GM19372 (cell line): ENCODE data around the gene CD58.

Experiments
- ATAC-seq: cut with Tn5 transposase; IDR thresholded peaks from one replicate; pipeline ENCODE4 v1.9.1; 2021; ENCODE audit warnings: mild to moderate bottlenecking, low read depth, moderate library complexity; ENCODE audit not compliant: unreplicated experiment

CD58 gene

DNA sequence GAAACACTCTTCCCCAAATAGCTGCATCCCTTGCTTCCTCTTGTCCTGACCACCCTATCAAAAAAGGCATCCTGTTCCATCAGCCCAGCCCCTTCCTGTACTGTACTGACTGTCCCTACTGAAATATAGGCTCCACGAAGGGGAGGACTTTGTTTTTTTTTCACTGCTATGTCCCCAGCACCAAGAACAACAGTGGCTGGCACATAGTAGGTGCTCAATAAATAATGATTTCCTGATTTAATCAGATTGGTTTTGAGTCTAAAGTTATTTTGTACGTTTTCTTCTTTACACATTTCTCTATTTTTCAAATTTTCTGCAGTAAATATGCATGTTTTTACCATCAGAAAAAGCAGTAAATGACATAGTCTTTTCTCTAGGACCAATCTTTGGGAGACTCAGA, 73.9 kb downstream of the CD58 start:
- no peak for ATAC-seq

DNA sequence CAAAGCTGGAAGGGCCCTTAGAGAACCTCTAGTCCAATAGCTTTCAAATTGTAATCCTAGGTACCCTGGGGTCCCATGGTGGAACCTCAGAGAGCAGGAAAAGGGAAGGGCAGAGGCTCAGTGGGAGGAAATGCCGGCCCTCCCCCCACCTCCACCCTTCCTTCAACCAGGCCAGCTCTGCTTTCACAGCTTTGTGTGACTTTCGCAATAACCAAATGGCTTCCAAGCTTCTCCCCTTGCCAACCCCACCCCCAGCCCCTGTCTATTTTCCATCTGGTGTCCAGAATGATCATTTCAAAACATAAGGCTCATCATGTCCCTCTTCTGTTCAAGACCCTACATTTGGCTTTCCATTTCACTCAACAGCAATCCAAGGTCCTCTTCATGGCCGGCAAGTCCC, 74.4 kb downstream of the CD58 start:
- ATAC-seq = no peak

DNA sequence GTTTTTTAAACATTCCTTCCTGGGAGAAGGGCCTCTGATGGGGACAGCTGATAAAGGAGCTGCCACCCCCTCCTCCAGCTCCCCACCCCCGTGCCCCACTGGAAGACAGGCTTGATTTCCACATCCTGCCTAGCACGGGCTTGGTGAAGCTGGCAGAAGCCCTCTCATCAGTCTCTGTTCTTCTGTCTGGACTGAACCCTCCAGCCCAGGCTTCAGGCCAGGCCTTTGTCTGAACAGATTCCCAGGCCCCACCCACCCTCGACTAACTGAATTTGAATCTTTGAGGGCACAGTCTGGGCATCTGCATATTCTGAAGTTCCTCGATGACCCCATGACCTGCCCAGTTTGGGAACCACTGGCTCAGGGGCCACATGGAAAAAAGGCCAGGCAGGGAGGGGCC, 75.3 kb downstream of the CD58 start:
- ATAC-seq = no peak

DNA sequence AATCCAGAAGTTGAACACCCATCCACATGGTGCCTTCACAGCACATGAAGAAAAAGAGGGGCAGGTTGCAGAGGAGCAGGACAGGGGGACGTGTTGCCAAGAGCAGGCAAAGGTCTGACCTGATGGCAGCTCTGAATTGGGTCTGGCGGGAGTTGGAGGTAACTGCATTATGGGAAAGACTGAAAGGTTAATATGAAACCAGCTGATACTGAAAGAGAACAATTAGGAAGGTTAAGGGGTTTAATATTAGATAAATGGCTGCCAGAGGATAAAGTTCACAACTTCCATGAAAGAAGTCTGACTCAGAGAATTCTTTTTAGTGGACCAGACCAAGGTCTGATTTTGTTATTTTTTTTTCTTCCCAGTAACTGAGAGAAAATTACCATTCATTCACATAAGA, 76.1 kb downstream of the CD58 start:
- no peak for ATAC-seq

DNA sequence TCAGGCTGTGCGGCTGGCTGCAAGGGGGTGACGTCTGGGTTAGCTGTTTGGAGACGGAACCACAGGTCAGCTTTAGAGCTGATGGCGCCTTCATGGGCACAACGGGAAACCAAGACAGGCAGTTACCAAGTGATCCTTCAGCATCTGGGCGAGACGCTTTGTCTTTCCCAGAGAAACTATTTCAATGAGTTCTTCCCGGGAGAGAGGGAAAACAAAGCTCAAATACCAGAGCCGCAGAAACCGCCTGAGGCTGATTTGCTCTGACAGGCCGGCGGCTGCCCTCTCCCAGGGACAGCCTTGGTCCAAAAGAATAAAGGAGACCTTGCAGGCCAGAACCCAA, 76.5 kb downstream of the CD58 start:
- ATAC-seq = no peak

DNA sequence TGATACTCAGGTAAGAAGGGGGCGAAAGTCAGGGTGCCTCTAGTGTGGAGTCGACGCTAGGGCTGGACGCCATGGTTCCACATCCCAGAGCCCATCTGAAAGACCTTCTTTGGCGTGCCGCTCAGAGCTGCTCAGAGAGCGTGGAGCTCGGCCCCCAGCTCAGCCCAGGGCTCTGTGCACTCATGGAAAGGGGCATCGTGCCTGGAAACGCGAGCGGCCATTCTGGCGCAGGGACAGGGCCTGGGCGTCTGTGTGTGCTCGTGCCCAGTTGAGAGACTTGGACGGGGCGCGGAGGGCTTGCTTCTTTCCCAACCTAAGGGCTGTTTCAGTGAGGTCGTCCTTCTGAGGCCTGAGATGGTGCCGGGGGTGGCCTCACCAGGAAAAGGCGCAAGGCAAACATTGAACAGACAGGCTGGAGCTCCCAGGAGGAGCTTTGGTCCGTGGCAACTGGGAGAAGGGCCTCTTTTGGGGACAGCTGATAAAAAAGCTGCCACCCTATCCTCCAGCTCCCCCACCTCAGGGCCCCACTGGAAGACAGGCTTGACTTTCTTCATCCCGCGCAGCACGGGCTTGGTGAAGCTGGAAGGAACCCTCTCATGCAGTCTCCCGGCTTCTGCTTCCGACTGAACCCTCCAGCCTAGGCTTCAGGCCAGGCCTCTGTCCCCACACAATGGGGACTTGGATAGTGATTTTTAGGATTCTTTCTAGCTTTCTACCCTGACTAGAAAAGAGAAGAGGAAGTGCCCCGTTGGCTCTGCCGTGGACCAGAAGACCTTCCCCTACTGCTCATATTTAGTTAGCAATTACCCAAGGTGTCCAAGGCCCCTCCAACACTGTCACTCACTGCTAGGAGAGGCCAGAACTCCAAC, 77.1 kb downstream of the CD58 start:
- no peak for ATAC-seq

GRCh38 chr1:116493036-116493435, 77.8 kb downstream of the CD58 start:
- ATAC-seq = no peak

- ATAC-seq = no peak
Observed at GRCh38 chr1:116492358-116492811, 78.4 kb downstream of the CD58 start.

DNA sequence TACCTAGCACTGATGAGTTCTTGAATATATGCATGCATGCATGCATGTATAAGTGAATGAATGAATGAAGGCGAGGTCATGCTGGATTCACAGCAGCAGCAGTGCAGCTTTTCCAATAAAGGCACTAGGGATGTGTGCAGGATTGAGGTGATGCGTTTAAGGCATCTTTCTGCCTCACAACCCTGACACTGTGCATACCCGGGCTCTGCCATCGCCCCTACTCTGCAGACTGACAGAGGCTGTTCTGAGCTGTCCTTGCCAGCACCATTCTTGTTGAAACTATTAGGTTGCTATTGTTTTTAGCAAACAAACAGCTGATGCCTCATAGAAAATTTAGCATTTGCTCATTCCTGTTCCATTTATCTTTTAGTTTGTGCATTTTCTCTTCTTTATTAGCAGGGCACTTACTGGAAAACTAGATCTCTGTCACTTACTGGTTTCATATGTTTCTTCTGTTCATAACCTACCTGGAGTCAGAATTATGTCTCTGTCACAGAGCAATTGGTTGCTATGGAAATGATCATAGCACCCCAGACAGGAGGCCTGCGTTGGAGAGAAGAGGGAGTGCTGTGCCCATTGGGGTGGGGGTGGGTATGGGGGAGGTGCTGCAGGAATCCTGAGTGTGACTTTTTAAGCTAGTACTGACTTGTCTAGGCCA, 79.0 kb downstream of the CD58 start:
- ATAC-seq = no peak

DNA sequence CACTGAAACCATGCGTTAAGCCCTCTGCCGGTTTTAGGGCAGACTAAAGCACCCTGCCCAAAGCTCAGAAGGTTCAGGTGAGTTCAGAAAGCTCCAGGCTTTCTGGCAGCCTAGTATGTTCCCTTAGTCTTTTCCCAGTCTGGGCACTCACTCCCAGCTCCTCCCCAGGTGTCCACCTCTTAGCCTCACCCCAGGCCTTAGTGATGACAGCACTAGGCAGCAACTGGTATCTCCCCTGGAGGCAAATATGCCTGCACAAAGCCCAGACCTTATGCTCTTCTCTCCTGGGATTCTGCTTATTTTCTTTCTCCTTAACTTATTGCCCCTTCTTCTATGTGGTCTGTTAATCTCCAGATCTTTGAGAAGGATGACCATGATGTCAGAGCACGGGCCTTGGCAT, 80.2 kb downstream of the CD58 start:
- no peak for ATAC-seq

DNA sequence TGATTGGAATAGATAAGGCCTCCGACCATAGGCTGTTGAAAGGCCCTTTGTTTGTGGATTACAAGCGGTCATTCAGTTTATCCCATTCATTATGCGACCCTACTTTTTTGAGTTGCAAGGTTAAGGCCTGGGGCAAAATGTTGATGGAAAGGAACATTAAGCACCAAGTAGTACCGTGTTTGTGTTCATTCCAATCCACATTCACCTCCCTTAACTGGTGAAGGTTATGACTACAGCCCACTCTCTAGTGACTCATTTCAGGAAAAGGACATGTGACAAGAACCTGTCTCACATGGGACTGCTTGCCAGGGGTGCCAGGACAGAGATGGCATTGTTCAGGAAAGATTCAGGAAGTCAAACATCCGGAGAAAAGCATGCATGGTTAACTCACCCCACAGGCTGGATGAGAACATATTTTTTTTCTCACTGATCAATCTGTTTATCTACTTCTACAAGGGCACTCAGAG, 81.6 kb downstream of the CD58 start:
- ATAC-seq = no peak

- ATAC-seq = no peak
Observed at GRCh38 chr1:116488071-116488470, 82.8 kb downstream of the CD58 start.

DNA sequence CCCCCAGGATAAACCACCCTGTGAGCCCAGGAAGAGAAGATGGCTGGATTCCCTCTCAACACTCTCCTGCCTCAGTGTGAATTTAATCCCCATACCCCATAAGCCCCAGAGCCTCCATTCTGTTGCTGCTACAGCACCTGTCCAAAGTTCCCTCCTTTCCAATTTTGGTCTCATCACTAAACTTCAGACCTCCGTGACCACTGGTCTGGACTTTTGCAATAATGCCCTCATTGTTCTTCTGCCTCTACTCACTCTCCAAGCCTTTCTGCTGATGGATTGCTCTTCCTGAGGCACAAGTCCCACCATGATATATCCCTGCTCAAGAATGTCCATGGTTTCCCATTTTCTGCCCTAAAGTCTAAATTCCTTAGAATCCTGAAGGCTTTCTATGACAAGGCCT, 83.2 kb downstream of the CD58 start:
- ATAC-seq = no peak

GRCh38 chr1:116487031-116487430, 83.8 kb downstream of the CD58 start:
- ATAC-seq = no peak

GRCh38 chr1:116486424-116486823, 84.4 kb downstream of the CD58 start:
- no peak for ATAC-seq

DNA sequence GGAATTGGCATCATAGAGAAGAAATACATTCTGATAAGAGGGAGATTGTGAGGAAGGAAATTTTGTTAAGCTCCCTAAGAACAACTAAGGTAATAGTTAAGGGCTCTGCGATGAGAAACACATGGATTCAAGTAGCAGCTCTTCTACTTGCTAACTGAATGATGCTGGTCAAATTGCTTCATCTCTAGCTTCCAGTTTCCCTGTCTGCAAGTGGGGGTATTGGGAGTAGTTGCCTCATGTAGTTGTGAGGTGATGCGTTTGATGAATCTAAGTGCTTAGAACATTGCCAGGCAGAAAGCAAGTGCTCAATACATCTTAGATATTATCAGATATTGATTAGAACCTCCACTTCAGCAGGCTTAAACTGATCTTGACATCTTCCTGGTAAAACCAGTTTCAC, 84.8 kb downstream of the CD58 start:
- ATAC-seq = no peak

GRCh38 chr1:116485071-116485735, 85.6 kb downstream of the CD58 start:
- peak; percentile 86 for ATAC-seq

DNA sequence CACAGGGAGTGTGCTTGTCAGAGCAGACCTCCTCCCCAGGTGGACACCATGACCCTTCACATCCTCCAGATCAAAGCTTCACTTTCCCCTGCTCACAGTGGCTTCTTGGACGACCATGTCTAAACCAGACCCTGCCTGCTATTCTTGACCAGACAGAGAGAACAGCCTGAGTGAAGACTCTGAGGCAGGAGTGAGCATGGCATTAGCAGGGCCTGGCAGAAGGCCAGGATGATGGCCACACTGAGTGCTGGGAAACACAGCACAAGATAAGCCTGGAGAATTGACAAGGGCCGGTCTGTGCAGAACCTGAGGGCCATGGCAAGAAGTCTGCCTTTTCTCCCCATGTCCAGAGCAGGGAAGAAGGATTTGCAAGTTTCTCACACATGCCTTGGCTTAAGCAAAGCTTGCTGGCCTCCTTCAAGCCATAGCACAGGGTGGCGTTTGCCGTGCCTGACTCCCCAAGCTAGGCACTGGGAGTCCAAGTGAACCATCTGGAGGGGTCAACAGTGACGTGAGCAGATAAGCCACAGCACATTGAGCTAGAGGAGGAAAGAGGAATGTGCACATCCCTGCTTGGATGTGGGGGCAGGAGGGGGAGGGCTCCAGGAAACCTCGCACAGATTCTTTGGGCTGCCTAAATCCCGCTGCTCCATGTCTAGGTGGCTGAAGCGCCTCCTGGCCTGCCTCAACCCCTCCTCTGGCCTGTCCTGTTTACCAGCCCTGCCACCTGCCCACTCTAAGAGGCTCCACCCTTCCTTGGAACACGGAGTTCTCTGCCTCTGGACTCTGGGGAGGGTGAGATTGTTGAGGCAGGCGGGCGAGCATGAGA, 87.1 kb downstream of the CD58 start:
- ATAC-seq = no peak

DNA sequence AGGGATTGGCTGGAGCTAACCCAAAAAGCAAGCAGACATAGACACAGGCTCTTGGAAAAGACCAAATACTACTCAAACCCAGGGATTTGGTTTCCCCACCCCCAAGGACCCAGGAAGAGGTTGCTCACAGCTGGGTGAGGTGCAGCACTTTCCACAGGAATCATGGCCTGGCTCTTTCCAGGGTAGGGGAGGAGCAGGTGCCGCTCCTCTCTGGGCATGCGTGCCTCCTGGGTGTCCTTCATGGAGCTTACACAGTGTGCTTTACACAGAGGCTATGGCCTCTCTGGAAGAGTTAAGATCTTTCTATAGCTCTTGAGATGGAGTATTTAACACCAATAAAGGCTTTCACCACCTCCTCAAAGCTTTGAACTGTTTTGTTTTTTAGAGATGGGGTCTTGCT, 88.3 kb downstream of the CD58 start:
- no peak for ATAC-seq

GRCh38 chr1:116481934-116482333, 88.9 kb downstream of the CD58 start:
- no peak for ATAC-seq

DNA sequence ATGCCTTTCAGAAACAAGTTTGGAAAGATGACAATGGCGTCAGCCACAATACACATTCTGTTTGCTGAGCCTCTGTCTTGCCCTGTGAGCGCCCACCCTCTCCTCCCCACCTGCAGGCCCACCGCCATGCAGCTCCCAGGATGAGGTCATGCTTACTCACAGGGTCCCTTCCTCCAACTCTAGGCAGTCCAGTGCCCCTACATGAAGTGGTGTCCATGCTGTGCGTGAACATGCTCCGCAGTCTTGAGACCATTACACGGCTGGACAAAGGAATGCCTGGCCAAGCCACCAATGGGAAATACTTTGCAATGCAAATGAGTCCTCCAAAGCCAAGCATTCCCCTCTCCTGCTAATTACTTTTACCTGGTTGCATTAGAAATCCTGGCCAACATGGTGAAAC, 92.2 kb downstream of the CD58 start:
- no peak for ATAC-seq
